NCI-H774 (cell line): Measurements from ENCODE around the gene F13B.
"Not testable (repeated sequence)": the region's sequence is repeated elsewhere in the genome, so short reads cannot be mapped to it uniquely, and the experiment has no call there.

Experiments
- DNase-seq: peaks from one replicate; lab custom pipeline; 2025; lab: John Stamatoyannopoulos, UW

F13B gene

GRCh38 chr1:197042676-197043341, 24.3 kb downstream of the F13B start:
- DNase-seq: peak; percentile 63

DNA sequence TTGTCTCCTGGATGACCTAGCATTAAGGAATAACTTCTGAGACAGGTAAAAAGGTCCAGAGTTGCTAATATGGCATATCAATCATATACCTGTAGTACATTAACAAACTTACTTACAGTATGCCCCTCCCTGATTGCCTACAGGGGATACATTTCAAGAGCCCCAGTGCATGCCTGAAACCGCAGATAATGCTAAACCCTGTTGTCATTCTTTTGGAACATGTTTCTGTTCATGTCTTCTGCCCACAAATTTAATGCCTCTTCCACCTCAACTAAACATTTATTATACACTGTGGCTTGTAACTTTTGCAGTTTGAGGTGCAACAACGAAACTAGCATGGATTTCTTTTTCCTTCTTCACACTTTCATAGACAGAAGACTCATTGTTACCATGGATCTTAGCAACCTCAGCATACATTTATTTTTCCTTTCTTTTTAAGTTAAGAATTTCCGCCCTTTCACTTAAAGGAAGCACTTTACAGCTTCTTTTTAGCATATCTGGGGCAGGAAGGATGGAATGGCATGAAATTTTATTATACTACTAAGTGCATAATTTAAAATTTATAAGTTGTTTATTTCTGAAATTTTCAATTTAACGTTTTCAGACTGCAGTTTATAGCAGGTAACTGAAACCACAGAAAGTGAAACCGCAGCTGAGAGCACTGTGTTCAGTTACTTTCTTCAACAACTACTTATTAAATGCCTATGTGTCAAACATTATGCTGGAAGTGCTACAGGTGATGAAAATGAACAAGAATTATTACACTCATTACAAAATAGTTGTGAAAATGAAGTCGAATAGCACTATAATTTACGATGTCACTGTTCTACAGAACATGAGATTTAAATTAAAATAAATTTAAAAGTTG, 25.3 kb downstream of the F13B start:
- DNase-seq: no peak

- DNase-seq: no peak
Observed at GRCh38 chr1:197036861-197037260, 30.2 kb downstream of the F13B start.

DNA sequence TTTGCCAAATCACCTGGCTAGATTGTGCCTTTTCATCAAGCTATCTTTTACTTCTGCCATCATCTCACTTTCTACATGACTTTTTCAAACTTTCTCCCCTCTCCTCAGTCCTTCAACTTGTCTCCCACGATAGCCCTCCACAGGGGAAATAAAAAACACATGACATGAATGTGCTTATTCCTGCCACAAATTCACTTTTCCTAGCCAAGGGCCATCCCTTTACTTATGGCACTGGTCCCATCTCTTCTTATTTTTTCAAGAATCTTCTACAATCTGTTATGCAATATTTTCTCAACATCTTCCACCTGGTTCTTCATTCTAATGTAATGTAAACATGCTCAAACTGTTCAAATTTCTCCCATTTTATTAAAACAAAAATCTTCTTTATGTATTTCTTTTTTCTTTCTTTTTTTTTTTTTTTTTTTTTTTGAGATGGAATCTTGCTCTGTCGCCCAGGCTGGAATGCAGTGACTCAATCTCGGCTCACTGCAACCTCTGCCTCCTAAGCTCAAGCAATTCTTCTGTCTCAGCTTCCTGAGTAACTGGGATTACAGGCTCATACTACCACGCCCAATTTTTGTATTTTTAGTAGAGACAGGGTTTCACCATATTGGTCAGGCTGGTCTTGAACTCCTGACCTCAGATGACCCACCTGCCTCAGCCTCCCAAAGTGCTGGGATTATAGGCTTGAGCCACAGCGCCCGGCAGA, 32.3 kb downstream of the F13B start:
- DNase-seq: not testable (repeated sequence)

- DNase-seq: no peak
Observed at GRCh38 chr1:197029749-197030148, 37.3 kb downstream of the F13B start.

DNA sequence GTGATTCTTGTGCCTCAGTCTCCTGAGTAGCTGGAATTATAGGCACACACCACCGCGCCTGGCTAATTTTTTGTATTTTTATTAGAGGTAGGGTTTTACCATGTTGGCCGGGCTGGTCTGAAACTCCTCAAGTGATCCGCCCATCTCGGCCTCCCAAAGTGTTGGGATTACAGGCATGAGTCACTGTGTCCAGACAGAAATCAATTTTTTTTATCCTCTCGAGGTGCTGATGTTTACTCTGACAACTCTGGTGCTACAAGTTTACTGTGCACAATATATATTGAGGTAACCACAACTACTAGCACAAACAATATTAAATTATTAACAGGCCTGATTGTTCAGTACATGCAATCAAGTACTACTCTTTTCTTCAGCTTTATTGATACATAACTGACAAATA, 39.7 kb downstream of the F13B start:
- no peak for DNase-seq

- no peak for DNase-seq
Observed at GRCh38 chr1:197024460-197024859, 42.6 kb downstream of the F13B start.

DNA sequence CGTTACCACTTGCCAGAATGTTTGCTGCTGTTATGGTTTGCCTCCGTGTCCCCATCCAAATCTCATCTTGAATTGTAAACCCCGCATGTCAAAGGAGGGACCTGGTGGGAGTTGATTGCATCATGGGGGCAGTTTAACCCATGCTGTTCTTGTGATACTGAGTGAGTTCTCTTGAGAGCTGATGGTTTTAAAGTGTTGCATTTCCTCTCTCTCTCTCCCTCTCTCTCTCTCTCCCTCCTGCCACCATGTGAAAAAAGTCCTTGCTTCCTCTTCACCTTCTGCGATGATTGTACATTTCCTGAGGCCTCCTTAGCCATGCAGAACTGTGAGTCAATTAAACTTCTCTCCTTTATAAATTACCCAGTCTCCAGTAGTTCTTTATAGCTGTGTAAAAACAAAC, 45.3 kb downstream of the F13B start:
- DNase-seq: no peak

DNA sequence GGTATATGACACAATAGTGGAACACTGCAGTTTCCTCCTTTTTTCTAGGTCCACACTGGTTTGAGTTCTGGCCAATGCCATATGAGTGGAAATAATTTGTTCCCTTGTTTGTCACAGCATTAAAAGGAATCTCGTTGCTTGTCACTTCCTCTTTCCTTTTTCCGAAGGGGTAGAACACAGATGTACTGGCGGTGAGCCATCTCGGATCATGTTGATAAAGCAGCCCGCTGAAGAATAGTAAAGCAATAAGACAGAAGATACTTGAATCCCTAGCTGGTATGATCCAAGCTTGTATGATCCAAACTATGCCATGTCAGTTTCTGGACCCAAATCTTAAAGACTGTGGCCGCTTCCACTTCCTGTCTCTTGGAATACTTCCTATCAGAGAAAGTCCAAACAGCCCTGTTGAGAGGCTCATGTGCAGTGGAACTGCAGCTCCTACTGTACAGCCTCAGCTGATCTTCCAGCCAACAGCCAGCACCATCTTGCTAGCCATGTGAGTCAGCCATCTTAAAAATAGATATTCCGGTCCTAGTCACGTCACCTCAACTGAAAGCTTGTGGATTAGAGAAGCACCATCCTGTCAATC, 49.4 kb downstream of the F13B start:
- DNase-seq: no peak

DNA sequence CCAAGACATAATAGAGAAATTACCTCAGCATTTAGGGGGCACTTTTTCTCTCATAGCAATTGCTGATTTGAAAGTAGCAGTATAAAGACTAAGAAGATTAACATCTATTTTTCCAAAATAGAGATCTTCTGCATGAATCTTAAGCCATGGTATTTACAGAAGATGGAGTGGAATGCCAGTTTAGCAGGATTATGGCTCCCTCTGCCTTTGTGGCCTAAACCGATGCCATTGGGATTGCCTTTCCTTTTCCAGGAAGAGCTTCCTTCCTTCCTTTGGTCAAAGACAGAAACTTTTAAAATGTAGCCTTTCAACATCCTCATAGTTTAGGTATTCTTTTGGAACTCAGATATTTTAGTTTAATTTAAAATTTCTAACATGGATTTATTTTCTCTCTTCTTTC, 50.3 kb downstream of the F13B start:
- no peak for DNase-seq

DNA sequence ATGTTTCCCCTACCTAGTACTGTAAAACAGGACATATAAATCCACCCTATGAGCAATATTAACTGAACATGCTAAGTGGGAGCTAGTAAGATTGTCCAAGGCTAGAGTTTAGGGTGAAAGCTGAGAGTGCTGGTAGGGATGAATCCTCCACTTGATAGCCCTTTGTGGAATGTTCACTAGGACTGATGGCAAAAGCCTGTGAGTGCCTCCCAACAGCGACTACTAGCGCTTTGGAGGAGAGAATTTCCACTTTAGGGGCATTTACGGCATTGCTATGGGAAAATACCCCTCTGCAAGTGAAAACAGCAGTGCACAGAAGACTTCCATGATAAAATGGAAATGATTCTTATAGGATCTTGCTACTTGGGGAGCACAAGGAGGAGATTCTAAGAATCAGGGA, 53.8 kb downstream of the F13B start:
- DNase-seq: no peak

GRCh38 chr1:197011614-197012013, 55.4 kb downstream of the F13B start:
- DNase-seq: no peak

DNA sequence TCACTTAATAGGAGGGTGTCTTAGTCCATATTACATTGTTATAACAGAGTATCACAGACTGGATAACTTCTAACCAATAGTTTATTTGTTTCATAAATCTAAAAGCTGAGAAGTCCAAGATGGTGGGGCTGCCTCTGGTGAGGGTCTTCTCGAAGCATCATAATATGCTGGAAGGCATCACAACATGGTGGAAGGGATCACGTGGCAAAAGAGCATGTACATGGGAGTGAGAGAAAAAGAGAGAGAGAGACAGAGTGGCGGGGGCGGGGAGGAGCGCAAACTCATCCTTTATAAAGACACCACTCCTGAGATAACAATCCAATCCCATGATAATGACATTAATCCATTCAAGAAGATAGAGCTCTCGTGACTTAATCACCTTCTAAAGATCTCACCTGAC, 58.2 kb downstream of the F13B start:
- DNase-seq: no peak

- DNase-seq: no peak
Observed at GRCh38 chr1:197003132-197003531, 63.9 kb downstream of the F13B start.

GRCh38 chr1:197001828-197002227, 65.2 kb downstream of the F13B start:
- no peak for DNase-seq

DNA sequence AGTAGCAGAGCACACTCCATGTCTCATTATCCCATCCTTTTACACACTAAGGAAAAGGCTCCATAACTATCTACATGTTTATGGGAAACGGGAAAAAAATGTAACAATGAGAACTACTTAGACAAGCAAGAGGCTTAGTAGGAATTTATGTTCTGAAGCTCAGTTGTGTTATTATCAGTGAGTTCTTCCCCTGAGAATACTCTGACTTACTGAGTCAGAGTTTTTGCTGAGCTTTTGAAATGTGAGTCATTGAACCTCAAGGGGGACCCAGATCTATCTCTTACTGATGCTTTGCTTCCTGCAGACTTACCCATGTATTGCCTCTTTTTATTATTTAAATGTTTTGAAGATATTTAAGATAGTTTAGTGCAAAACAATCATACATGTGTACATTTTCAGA, 69.6 kb downstream of the F13B start:
- no peak for DNase-seq

DNA sequence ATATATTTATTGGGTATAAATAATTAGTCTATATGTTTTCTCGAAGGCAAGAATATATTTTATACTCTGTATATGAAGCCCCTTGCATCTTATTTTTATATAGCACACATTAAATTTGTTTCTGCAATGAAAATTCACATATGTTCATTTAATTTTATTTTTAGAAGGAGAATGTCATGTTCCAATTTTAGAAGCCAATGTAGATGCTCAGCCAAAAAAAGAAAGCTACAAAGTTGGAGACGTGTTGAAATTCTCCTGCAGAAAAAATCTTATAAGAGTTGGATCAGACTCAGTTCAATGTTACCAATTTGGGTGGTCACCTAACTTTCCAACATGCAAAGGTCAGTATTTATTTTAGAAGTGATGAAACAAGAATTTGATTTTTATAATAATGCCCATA, 73.1 kb downstream of the F13B start:
- no peak for DNase-seq

- DNase-seq: peak; percentile 75
Observed at GRCh38 chr1:196991919-196992651, 75.0 kb downstream of the F13B start.
